Hematopoietic multipotent progenitor cell (in vitro differentiated cells): ENCODE results near the gene CCDC82. TPM values are rescaled to one million over a fixed set of nuclear protein-coding genes. Genes with fewer than 3 reads are reported as not detected.

ENCODE experiments used
- DNase-seq, 3 donors: peaks; one replicate each; pipeline ENCODE4 v3.0.0-alpha.2; 2011 to 2015; ENCODE audit warnings: low read depth in 2 of 3, low spot score in 2 of 3
- small RNA-seq: library from RNA; depleted of rRNA; stranded (forward); fragments of <200 nt; gene quantifications from one replicate; pipeline ENCODE3, GENCODE V24; 2012
- total RNA-seq: library from RNA; depleted of rRNA; stranded (reverse); fragments of >200 nt; gene quantifications from one replicate; pipeline ENCODE4 v1.2.3, GENCODE V29; 2012

The CCDC82 gene
- total RNA-seq, 1 donor, result 6.5 TPM

GRCh38 chr11:96309016-96309642 lies 80.6 kb downstream of the CCDC82 start:
- no peak for DNase-seq

- no peak for DNase-seq
Measured at GRCh38 chr11:96307776-96308140, 82.0 kb downstream of the CCDC82 start.

- DNase-seq, result peak in 2 of 3 donors; percentile 60 to 71
Measured at GRCh38 chr11:96306933-96307775, 82.6 kb downstream of the CCDC82 start.

- DNase-seq, result no peak
Measured at GRCh38 chr11:96306600-96306932, 83.1 kb downstream of the CCDC82 start.

GRCh38 chr11:96306071-96306470 lies 83.6 kb downstream of the CCDC82 start:
- no peak for DNase-seq

- DNase-seq, result no peak
Measured at GRCh38 chr11:96303980-96304379, 85.7 kb downstream of the CCDC82 start.

- DNase-seq, result peak in 2 of 3 donors; percentile 51 to 57
Measured at GRCh38 chr11:96303064-96303463, 86.6 kb downstream of the CCDC82 start.

Small RNA genes within 50 kb of the gene (small RNA-seq; reads per million reads assigned to genes)
- not detected for gene MIR1260B

Other genes starting within 250 kb of the CCDC82 start
- gene MAML2, start 46.7 kb downstream of the CCDC82 start, total RNA-seq, result 11.6 TPM
- gene JRKL, start 101 bp upstream of the CCDC82 start, total RNA-seq, result 2.7 TPM